ENCODE results near the gene SCAI. TPM values are rescaled to one million over a fixed set of nuclear protein-coding genes. Genes with fewer than 3 reads are reported as not detected.
"Not testable (repeated sequence)": the region's sequence is repeated elsewhere in the genome, so short reads cannot be mapped to it uniquely, and the experiment has no call there.

The SCAI gene
- total RNA-seq, 2 donors from 2014 or later = 14.5 to 16.9 TPM

DNA sequence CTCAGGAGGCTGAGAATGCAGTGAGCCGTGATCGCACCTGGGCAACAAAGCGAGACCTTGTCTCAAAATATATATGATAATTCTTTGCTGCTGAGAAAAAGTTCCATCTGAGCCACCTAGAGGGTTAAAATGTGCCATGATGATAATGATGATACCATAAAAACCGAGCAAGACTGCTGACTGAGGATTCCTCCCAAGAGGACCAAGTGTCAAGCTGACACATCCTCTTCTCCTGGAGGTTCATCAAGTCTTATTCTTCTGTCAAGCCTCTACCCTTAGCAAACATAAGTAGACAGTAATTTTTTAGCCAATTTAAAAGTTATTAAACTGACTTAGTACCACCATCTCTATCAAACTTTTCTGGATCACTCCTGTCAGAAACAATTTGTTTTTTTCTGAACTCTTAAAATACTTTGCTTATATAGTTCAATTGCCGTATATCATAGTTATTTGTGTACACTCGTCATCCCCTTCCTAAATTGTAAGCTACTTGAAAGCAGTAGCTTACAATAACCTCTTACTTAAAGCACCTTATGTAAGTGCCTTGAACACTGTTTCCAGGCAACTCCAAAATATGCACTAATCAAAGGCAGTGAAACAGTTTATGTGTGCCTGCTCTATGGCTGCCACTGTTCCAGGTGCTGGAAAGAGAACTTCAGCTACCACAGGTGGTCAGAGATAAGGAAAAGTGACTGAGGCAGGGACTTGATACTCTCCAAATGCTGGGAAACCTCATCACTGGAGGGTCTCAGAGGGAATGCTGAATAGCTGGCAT is 57.4 kb downstream of the SCAI start:
- H3K27ac Mint-ChIP-seq = no peak overlapping the region
- peaks cover 17% of the 10 kb centered on the region for H3K4me1 Mint-ChIP-seq (ENCODE audit: low read depth)
- H3K36me3 Mint-ChIP-seq (ENCODE audit: insufficient read depth in 2 of 2) = peaks cover 15 to 18% of the 10 kb centered on the region in 2 donors
- no peak overlapping the region for H3K4me3 Mint-ChIP-seq
- no peak for DNase-seq
- no peaks in the 10 kb centered on the region for H3K27me3 Mint-ChIP-seq (ENCODE audit: low read depth)
- peaks cover 7 to 8% of the 10 kb centered on the region in 2 donors for H3K9me3 Mint-ChIP-seq
- no peak for ATAC-seq (replicated peaks in 1 of 2)

DNA sequence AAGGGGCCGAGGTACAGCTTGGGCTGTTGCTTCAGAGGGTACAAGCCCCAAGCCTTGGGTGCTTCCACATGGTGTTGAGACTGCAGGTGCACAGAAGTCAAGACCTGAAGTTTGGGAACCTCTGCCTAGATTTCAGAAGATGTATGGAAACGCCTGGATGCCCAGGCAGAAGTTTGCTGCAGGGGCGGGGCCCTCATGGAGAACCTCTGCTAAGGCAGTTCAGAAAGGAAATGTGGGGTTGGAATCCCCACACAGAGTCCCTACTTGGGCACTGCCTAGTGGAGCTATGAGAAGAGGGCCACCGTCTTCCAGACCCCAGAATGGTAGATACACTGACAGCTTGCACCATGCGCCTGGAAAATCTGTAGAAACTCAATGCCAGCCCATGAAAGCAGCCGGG is 61.1 kb downstream of the SCAI start:
- ATAC-seq (replicated peaks in 1 of 2); H3K4me1 Mint-ChIP-seq (ENCODE audit: low read depth); DNase-seq; H3K9me3 Mint-ChIP-seq; H3K27ac Mint-ChIP-seq; H3K4me3 Mint-ChIP-seq; H3K27me3 Mint-ChIP-seq (ENCODE audit: low read depth): not testable (repeated sequence)
- H3K36me3 Mint-ChIP-seq (ENCODE audit: insufficient read depth in 2 of 2) = peaks cover 16 to 29% of the 10 kb centered on the region in 2 donors

- DNase-seq; H3K27ac Mint-ChIP-seq; ATAC-seq (replicated peaks in 1 of 2); H3K9me3 Mint-ChIP-seq; H3K4me1 Mint-ChIP-seq (ENCODE audit: low read depth); H3K27me3 Mint-ChIP-seq (ENCODE audit: low read depth); H3K4me3 Mint-ChIP-seq: not testable (repeated sequence)
- peaks cover 16 to 29% of the 10 kb centered on the region in 2 donors for H3K36me3 Mint-ChIP-seq (ENCODE audit: insufficient read depth in 2 of 2)
Measured at GRCh38 chr9:125080797-125081196, 62.5 kb downstream of the SCAI start.

DNA sequence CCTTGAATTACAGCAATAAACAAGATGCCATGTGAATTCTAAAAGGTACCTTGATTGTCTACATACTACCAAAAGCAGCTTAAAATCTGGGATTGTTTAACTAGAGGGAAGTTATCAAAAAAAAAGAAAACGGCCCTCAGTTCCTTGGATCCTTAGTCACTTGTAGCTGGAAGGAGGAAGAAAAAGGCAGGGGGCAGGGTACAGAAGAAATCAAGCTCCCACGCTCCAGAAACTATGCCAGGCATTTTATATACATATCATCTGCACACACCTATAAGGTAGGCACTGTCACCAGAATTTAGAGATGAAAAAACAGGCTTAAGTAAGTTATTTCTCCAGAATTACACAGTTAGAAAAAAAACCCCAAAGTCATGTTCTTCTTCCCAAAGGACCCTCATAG is 63.4 kb downstream of the SCAI start:
- Mint-ChIP-seq H3K36me3 (ENCODE audit: insufficient read depth in 2 of 2) (peaks cover 16 to 28% of the 10 kb centered on the region in 2 donors), H3K4me3 (no peak overlapping the region), H3K27me3 (ENCODE audit: low read depth) (no peaks in the 10 kb centered on the region), H3K27ac (no peak overlapping the region), H3K4me1 (ENCODE audit: low read depth) (no peaks in the 10 kb centered on the region), H3K9me3 (peaks cover 7 to 9% of the 10 kb centered on the region in 2 donors)
- no peak for ATAC-seq (replicated peaks in 1 of 2)
- no peak for DNase-seq

- no peak for DNase-seq
- Mint-ChIP-seq H3K4me3 (no peak overlapping the region), H3K4me1 (ENCODE audit: low read depth) (no peaks in the 10 kb centered on the region), H3K36me3 (ENCODE audit: insufficient read depth in 2 of 2) (peaks cover 2 to 11% of the 10 kb centered on the region in 2 donors), H3K9me3 (peaks cover 2% of the 10 kb centered on the region in 2 donors), H3K27ac (no peak overlapping the region), H3K27me3 (ENCODE audit: low read depth) (no peaks in the 10 kb centered on the region)
- no peak for ATAC-seq (replicated peaks in 1 of 2)
Measured at GRCh38 chr9:125075997-125076396, 67.3 kb downstream of the SCAI start.

GRCh38 chr9:125074976-125075375 is 68.4 kb downstream of the SCAI start:
- Mint-ChIP-seq H3K4me1 (ENCODE audit: low read depth) (no peaks in the 10 kb centered on the region), H3K27me3 (ENCODE audit: low read depth) (no peaks in the 10 kb centered on the region), H3K4me3 (no peak overlapping the region), H3K9me3 (no peaks in the 10 kb centered on the region), H3K36me3 (ENCODE audit: insufficient read depth in 2 of 2) (peaks cover 0 to 3% of the 10 kb centered on the region in 2 donors), H3K27ac (no peak overlapping the region)
- DNase-seq (no peak), ATAC-seq (replicated peaks in 1 of 2) (no peak)

DNA sequence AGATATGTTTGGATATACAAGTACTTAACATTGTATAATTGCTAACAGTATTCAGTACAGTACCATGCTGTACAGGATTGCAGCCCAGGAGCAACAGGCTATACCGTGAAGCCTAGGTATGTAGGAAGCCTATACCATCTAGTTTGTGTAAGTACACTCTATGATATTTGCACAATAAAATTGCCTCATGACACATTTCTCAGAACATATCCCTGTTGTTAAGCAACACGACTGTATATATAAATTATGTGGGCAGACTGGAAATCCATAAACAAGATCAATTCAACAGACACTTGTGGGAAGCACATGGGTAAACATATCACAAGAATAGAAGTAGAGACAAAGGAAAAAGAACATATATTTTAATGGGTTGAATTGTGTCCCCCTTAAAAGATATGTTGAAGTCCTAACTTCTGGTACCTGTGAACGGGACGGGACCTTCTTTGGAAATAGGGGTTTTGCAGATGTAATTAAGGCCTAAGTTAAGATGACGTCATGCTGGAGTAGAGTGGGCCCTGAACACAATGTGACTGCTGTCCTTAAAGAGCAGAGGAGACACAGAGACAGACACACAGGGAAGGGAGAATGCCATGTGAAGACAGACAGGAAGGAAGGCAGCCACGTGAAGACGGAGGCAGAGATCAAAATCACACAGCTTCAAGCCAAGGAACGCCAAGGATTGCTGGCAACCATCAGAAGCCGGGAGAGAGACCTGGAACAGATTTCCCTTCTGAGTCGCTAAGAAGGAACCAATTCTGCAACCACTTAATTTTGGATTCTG is 76.3 kb downstream of the SCAI start:
- Mint-ChIP-seq H3K27ac (peak overlapping the region; percentile 26), H3K9me3 (no peaks in the 10 kb centered on the region), H3K27me3 (ENCODE audit: low read depth) (no peaks in the 10 kb centered on the region), H3K4me3 (no peak overlapping the region), H3K4me1 (ENCODE audit: low read depth) (no peaks in the 10 kb centered on the region), H3K36me3 (ENCODE audit: insufficient read depth in 2 of 2) (no peaks in the 10 kb centered on the region)
- ATAC-seq (replicated peaks in 1 of 2) (no peak), DNase-seq (no peak)

DNA sequence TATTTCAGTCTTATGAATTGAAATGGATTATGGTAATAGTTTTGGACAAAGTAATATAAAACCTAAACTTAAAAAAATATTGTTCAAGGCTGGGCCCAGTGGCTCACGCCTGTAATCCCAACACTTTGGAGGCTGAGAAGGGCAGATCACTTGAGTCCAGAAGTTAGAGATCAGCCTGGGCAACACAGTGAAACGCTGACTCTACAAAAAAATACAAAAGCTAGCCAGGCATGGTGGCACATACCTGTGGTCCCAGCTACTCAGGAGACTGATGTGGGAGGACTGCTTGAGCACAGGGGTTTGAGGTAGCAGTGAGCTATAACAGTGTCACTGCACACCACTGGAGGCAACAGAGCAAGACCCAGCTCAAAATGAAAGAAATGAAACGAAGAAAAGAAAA is 81.9 kb downstream of the SCAI start:
- no peaks in the 10 kb centered on the region for H3K36me3 Mint-ChIP-seq (ENCODE audit: insufficient read depth in 2 of 2)
- no peaks in the 10 kb centered on the region for H3K9me3 Mint-ChIP-seq
- H3K4me1 Mint-ChIP-seq (ENCODE audit: low read depth) = peaks cover 9% of the 10 kb centered on the region
- no peak overlapping the region for H3K27ac Mint-ChIP-seq
- H3K27me3 Mint-ChIP-seq (ENCODE audit: low read depth) = no peaks in the 10 kb centered on the region
- no peak overlapping the region for H3K4me3 Mint-ChIP-seq
- ATAC-seq (replicated peaks in 1 of 2) (no peak), DNase-seq (no peak)

GRCh38 chr9:125049212-125050049 is 93.9 kb downstream of the SCAI start:
- H3K4me3 Mint-ChIP-seq = no peak overlapping the region
- no peak overlapping the region for H3K27ac Mint-ChIP-seq
- ATAC-seq (replicated peaks in 1 of 2) (no peak), DNase-seq (no peak)
- no peaks in the 10 kb centered on the region for H3K4me1 Mint-ChIP-seq (ENCODE audit: low read depth)
- H3K27me3 Mint-ChIP-seq (ENCODE audit: low read depth) = no peaks in the 10 kb centered on the region
- H3K36me3 Mint-ChIP-seq (ENCODE audit: insufficient read depth in 2 of 2) = peaks cover 0 to 5% of the 10 kb centered on the region in 2 donors
- H3K9me3 Mint-ChIP-seq = no peaks in the 10 kb centered on the region

DNA sequence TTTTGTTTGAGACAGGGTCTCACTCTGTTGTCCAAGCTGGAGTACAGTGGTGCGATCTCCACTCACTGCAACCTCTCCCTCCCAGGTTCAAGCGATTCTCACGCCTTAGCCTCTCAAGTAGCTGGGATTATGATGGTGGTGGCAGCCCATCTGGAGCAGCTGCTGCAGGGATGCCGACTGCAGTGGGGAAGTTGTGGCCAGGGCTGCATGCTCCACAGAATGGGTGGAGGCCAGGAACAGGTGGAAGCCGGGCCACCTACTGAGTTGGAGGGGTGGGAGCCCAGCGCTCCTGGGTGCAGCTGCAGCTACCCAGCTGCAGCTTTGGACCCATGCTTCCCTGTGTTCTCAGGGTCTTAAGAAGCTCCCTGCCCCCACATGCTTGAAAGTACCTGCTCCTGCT is 99.7 kb downstream of the SCAI start:
- no peak for DNase-seq
- ATAC-seq (replicated peaks in 1 of 2) = no peak
- Mint-ChIP-seq H3K36me3 (ENCODE audit: insufficient read depth in 2 of 2) (peaks cover 0 to 5% of the 10 kb centered on the region in 2 donors), H3K4me1 (ENCODE audit: low read depth) (no peaks in the 10 kb centered on the region), H3K27me3 (ENCODE audit: low read depth) (no peaks in the 10 kb centered on the region), H3K4me3 (no peak overlapping the region), H3K27ac (no peak overlapping the region), H3K9me3 (no peaks in the 10 kb centered on the region)

DNA sequence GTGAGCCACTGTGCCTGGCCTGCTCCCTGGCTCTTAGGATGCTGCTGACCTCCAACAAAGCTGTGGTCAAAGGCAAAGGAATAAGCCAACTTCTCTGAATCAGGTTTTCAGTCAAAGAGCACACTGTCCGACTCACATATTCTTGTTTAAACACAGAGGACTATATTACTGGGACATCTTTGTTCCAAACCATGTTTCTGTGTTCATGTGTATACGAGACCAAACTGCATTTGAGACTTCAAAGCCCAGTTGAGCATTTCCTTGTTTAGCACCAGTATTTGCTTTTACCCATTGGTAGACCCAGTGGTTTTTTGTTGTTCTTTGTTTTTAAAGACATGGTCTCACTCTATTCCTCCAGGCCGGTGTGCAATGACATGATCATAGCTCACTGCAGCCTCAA is 100.2 kb downstream of the SCAI start:
- no peak for DNase-seq
- no peak for ATAC-seq (replicated peaks in 1 of 2)
- H3K36me3 Mint-ChIP-seq (ENCODE audit: insufficient read depth in 2 of 2) = peaks cover 0 to 2% of the 10 kb centered on the region in 2 donors
- no peaks in the 10 kb centered on the region for H3K4me1 Mint-ChIP-seq (ENCODE audit: low read depth)
- H3K27ac Mint-ChIP-seq = no peak overlapping the region
- no peaks in the 10 kb centered on the region for H3K27me3 Mint-ChIP-seq (ENCODE audit: low read depth)
- H3K4me3 Mint-ChIP-seq = no peak overlapping the region
- H3K9me3 Mint-ChIP-seq = no peaks in the 10 kb centered on the region

DNA sequence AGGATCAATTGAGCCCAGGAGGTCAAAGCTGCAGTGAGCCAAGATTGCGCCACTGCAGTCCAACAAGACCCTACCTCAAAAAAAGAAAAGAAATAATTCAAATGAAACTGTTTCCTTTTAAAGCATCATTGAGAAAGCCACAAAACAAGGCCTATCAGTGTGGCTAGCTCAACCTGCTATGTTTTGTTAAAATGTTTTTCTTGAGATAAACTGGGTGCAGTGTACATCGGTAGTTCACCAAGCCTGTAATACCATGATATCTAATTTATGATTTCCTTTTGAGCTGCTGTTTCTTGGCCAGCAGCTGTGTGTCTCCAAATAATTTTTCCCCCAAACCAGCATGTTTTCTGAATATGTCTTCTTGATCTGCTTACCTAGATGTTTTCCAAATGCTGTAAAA is 105.2 kb downstream of the SCAI start:
- no peak for ATAC-seq (replicated peaks in 1 of 2)
- H3K27ac Mint-ChIP-seq = no peak overlapping the region
- H3K36me3 Mint-ChIP-seq (ENCODE audit: insufficient read depth in 2 of 2) = no peaks in the 10 kb centered on the region
- no peak overlapping the region for H3K4me3 Mint-ChIP-seq
- H3K27me3 Mint-ChIP-seq (ENCODE audit: low read depth) = no peaks in the 10 kb centered on the region
- no peaks in the 10 kb centered on the region for H3K9me3 Mint-ChIP-seq
- no peaks in the 10 kb centered on the region for H3K4me1 Mint-ChIP-seq (ENCODE audit: low read depth)
- no peak for DNase-seq

DNA sequence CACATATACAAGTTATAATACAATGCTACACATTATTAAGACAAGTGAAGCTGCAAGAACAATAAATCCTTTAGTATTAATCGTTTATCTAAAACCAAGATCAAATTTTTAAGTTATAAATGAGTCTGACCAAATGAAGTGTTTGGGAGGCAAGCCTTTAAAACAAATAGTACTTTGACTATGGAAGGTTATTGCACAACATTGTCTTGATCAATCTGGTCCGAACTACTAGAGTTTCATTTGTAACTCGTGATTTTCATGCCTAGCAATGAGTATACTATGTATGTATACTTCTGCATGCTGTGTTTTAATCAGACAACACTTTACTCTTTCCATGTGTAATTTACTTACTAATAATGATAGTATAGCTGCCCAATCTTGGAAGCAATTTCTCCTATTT is 115.3 kb downstream of the SCAI start:
- Mint-ChIP-seq H3K27me3 (ENCODE audit: low read depth) (no peaks in the 10 kb centered on the region), H3K4me3 (no peak overlapping the region), H3K36me3 (ENCODE audit: insufficient read depth in 2 of 2) (peaks cover 0 to 6% of the 10 kb centered on the region in 2 donors), H3K27ac (no peak overlapping the region), H3K4me1 (ENCODE audit: low read depth) (peaks cover 11% of the 10 kb centered on the region), H3K9me3 (no peaks in the 10 kb centered on the region)
- no peak for DNase-seq
- ATAC-seq (replicated peaks in 1 of 2) = no peak

Measured in activated T-cell treated with anti-CD3 and anti-CD28 coated beads, Interleukin-2, amount 50 U/mL, for 72 hours (primary cell).